Superior temporal gyrus (tissue), 1 donor: ENCODE results near the gene DMP1.
"Not testable (repeated sequence)": the region's sequence is repeated elsewhere in the genome, so short reads cannot be mapped to it uniquely, and the experiment has no call there.

Experiments used
- DNase-seq: peaks from one replicate; pipeline ENCODE4 v3.0.0-alpha.2; 2016; ENCODE audit errors: extremely low spot score

Gene DMP1

GRCh38 chr4:87680271-87680670, 30.2 kb downstream of the DMP1 start:
- DNase-seq = peak; percentile 20

- DNase-seq = no peak
Measured at GRCh38 chr4:87688316-87688715, 38.2 kb downstream of the DMP1 start.

- DNase-seq = not testable (repeated sequence)
Measured at GRCh38 chr4:87690947-87691346, 40.9 kb downstream of the DMP1 start.

GRCh38 chr4:87692060-87692459, 42.0 kb downstream of the DMP1 start:
- DNase-seq = not testable (repeated sequence)

GRCh38 chr4:87697272-87697671, 47.2 kb downstream of the DMP1 start:
- no peak for DNase-seq

- DNase-seq = no peak
Measured at GRCh38 chr4:87697945-87698344, 47.9 kb downstream of the DMP1 start.

- no peak for DNase-seq
Measured at GRCh38 chr4:87698394-87698793, 48.3 kb downstream of the DMP1 start.

GRCh38 chr4:87704001-87704400, 53.9 kb downstream of the DMP1 start:
- DNase-seq = no peak

- DNase-seq = no peak
Measured at GRCh38 chr4:87707279-87707918, 57.3 kb downstream of the DMP1 start.
